T-cell (primary cell): ENCODE data around the gene CCDC51. TPM values are rescaled to one million over a fixed set of nuclear protein-coding genes. Genes with fewer than 3 reads are reported as not detected.

Experiments used
- ATAC-seq, 4 experiments: fragments of 200-7000 bp in 3 of 4; fragments of 150-1000 bp in 1 of 4; cut with Tn5 transposase; replicated peaks in 1 of 4; 1 replicate in 3 of 4; 2 replicates in 1 of 4; pipeline ENCODE4 v1.10.0; 2021; ENCODE audit warnings: moderate library complexity in 3 of 4, mild to moderate bottlenecking in 2 of 4, moderate number of reproducible peaks in 1 of 4
- CTCF ChIA-PET, 2 donors: fragments of 300-600 bp; sonication (Branson Sonifier 250); formaldehyde crosslinking; loops; one replicate each; lab custom pipeline; 2022; ENCODE audit warnings: antibody characterized with exemption in 2 of 2; lab: Charles Lee
- POLR2A ChIA-PET, 2 donors: fragments of 300-600 bp; sonication (Branson Sonifier 250); formaldehyde crosslinking; loops; one replicate each; lab custom pipeline; 2022; ENCODE audit warnings: antibody characterized with exemption in 2 of 2; lab: Charles Lee
- DNase-seq, 35 experiments: peaks; one replicate each; pipeline versions ENCODE4 v3.0.0 to v3.0.0-alpha.2; 2013 to 2023
- H3K27ac ChIP-seq: one replicate; pipeline ENCODE4 v1.5.1; 2013; ENCODE audit warnings: low read length
- H3K27me3 ChIP-seq, 2 experiments: replicated peaks in 1 of 2; 1 replicate in 1 of 2; 2 replicates in 1 of 2; pipeline versions ENCODE4 v1.6.1 to v1.7.0; 2013; ENCODE audit warnings: low read length in 1 of 2, mixed read lengths in 1 of 2; ENCODE audit not compliant: control insufficient read depth in 2 of 2, insufficient read depth in 2 of 2; ENCODE audit errors: extremely low read depth in 1 of 2
- H3K36me3 ChIP-seq, 2 donors: 1 replicate in 1 of 2; 2 replicates in 1 of 2; pipeline versions ENCODE4 v1.6.1 to v1.7.0; 2013; ENCODE audit warnings: low read length in 1 of 2; ENCODE audit not compliant: control insufficient read depth in 2 of 2, insufficient read depth in 1 of 2; ENCODE audit errors: extremely low read depth in 1 of 2
- H3K4me1 ChIP-seq, 2 experiments: 1 replicate in 1 of 2; 2 replicates in 1 of 2; pipeline versions ENCODE4 v1.6.1 to v1.7.0; 2013; ENCODE audit warnings: low read length in 2 of 2, mixed read lengths in 1 of 2; ENCODE audit not compliant: insufficient read depth in 2 of 2, control insufficient read depth in 1 of 2; ENCODE audit errors: extremely low read depth in 1 of 2
- H3K4me3 ChIP-seq, 2 donors: 1 replicate in 1 of 2; 2 replicates in 1 of 2; pipeline versions ENCODE4 v1.5.1 to v1.7.0; 2013; ENCODE audit warnings: mild to moderate bottlenecking in 2 of 2, low read length in 1 of 2, moderate library complexity in 1 of 2; ENCODE audit not compliant: control insufficient read depth in 1 of 2; ENCODE audit errors: extremely low read depth in 1 of 2
- H3K9me3 ChIP-seq: 2 replicates; pipeline ENCODE4 v1.7.0; 2013
- H3K27ac Mint-ChIP-seq, 2 donors: one replicate each; pipeline ENCODE4 v1.8.0; 2020 to 2021; ENCODE audit warnings: mild to moderate bottlenecking in 2 of 2, mixed read lengths in 2 of 2
- H3K27me3 Mint-ChIP-seq, 2 donors: one replicate each; pipeline ENCODE4 v1.8.0; 2021 to 2022; ENCODE audit warnings: mixed read lengths in 2 of 2
- H3K36me3 Mint-ChIP-seq: one replicate; pipeline ENCODE4 v1.8.0; 2021; ENCODE audit warnings: mixed read lengths
- H3K4me1 Mint-ChIP-seq, 3 donors: one replicate each; pipeline ENCODE4 v1.8.0; 2020 to 2022; ENCODE audit warnings: mixed read lengths in 3 of 3, mild to moderate bottlenecking in 1 of 3
- H3K4me3 Mint-ChIP-seq, 3 donors: one replicate each; pipeline ENCODE4 v1.8.0; 2020 to 2022; ENCODE audit warnings: mild to moderate bottlenecking in 3 of 3, mixed read lengths in 3 of 3, moderate library complexity in 3 of 3
- H3K9me3 Mint-ChIP-seq, 3 donors: one replicate each; pipeline ENCODE4 v1.8.0; 2020 to 2022; ENCODE audit warnings: mixed read lengths in 3 of 3
- WGBS: methylation state at CpG from one replicate; pipeline ENCODE4 v1.1.5; 2013; ENCODE audit warnings: missing lambda C conversion rate; ENCODE audit not compliant: insufficient coverage; 5-methylcytosine and 5-hydroxymethylcytosine counted together
- total RNA-seq, 35 experiments: library from RNA in 6 of 35; stranded (reverse) in 6 of 35; fragments of 120-200 nt in 1 of 35; gene quantifications; one replicate each; pipeline versions ENCODE4 v1.2.1 to v1.2.4 and lab custom pipeline; 2013 to 2026

The CCDC51 gene
- total RNA-seq, 5 donors from 2014 or later (not counting 1 experiment from before 2014, with no cell fraction given), result 5.0 to 7.9 (median 6.4) TPM

DNA sequence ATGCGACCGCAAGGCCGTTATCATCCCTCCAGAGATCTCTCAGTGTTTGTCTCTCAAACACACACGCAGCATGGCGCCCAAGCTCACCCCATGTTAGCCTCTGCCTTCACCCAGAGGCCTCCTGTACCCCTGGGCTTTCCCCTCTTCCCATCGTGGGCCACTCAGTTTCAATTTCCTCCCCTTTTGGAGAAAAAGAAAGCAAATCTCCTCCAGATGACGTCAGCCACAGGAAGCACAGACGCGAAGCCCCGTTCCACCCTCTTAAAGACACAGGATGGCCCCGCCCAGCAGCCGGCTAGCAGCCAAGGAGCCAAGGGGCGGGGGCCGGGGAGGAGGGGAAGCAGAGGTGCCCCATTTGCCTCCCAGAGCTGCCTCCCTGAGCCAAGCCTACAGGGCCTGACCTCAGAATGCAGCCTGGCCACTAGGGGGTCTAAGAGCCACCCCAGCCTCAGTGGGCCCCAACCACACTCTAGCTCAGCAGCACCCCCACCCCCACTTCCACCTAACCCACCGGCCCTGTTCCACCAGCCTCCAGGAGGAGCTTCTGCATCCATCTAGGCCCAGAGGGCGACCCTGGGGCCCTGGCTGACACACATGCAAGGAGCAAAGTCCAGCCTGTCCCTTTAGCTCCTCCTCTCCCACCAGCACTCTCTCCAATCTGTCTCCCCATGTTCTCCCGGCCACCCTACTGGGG is 33.2 kb upstream of the CCDC51 start:
- Mint-ChIP-seq H3K27ac (peak overlapping the region; percentile 99), H3K4me3 (peak overlapping the region; percentile 83 to 95 (median 95)), H3K27me3 (no peaks in the 10 kb centered on the region), H3K36me3 (peaks cover 21% of the 10 kb centered on the region), H3K4me1 (peaks cover 56 to 74% (median 72%) of the 10 kb centered on the region in 3 donors), H3K9me3 (no peaks in the 10 kb centered on the region)
- CTCF ChIA-PET, result interaction anchor here (0.6 to 2.5 kb wide), 9 partner anchors 15 to 84 kb away, joined by 3 to 32 read pairs (median 4); partner anchors contain the start of genes ATRIP (in 1 of the 2), CCDC51 (in 1 of the 2) and TMA7 (in 1 of the 2)
- WGBS, result 8% methylated on average over 8 of the region's 17 CpGs
- H3K27ac ChIP-seq, result peak overlapping the region; percentile 99
- POLR2A ChIA-PET, result interaction anchor here (0.6 to 1.5 kb wide), 3 partner anchors 33 to 377 kb away, joined by 4 to 10 read pairs (median 8); partner anchors contain the start of genes CCDC51 (in 1 of the 2) and TMA7 (in 1 of the 2)
- ATAC-seq, result peak; percentile 89 to 91 (median 91)
- peaks cover 0 to 35% of the 10 kb centered on the region in 2 donors for H3K36me3 ChIP-seq
- no peaks in the 10 kb centered on the region for H3K9me3 ChIP-seq
- H3K4me3 ChIP-seq, result peak overlapping the region; percentile 60 to 77
- DNase-seq, result peak; percentile 84 to 99 (median 95)
- peaks cover 17 to 92% of the 10 kb centered on the region in 2 experiments for H3K4me1 ChIP-seq
- no peaks in the 10 kb centered on the region for H3K27me3 ChIP-seq

DNA sequence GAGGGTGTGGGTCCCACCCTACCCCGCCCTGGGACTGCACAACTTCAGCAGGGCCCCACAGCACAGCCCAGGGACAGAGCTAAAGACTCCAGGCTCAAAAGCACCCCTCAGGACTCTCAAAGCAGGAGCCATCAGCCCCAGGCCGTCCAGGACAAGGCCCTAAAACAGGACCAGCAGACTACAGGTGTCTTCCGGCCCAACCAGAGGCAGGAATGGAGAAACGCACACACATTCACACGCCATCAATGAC is 32.7 kb upstream of the CCDC51 start:
- H3K4me3 Mint-ChIP-seq, result peak overlapping the region; percentile 83 to 95 (median 95)
- peaks cover 19 to 92% of the 10 kb centered on the region in 2 experiments for H3K4me1 ChIP-seq
- peaks cover 56 to 74% (median 72%) of the 10 kb centered on the region in 3 donors for H3K4me1 Mint-ChIP-seq
- H3K9me3 ChIP-seq, result no peaks in the 10 kb centered on the region
- no peaks in the 10 kb centered on the region for H3K27me3 Mint-ChIP-seq
- ChIA-PET POLR2A (interaction anchor here (0.6 to 1.5 kb wide), 2 partner anchors 32 to 378 kb away, joined by 4 to 10 read pairs; partner anchors contain the start of genes CCDC51 (in 1 of the 2) and TMA7 (in 1 of the 2)), CTCF (interaction anchor here (1.2 to 2.5 kb wide), 6 partner anchors 26 to 84 kb away, joined by 3 to 32 read pairs (median 6); partner anchors contain the start of genes ATRIP (in 1 of the 2), CCDC51 (in 1 of the 2) and TMA7 (in 1 of the 2))
- peak overlapping the region; percentile 60 to 77 for H3K4me3 ChIP-seq
- H3K36me3 ChIP-seq, result peaks cover 0 to 39% of the 10 kb centered on the region in 2 donors
- no peaks in the 10 kb centered on the region for H3K27me3 ChIP-seq
- DNase-seq, result peak in 1 of 35 experiments; percentile 34
- H3K9me3 Mint-ChIP-seq, result no peaks in the 10 kb centered on the region
- ATAC-seq, result peak in 2 of 4 experiments; percentile 36 to 53
- 0% methylated on average over 4 of the region's 5 CpGs for WGBS
- peaks cover 23% of the 10 kb centered on the region for H3K36me3 Mint-ChIP-seq
- peak overlapping the region; percentile 99 for H3K27ac Mint-ChIP-seq
- peak overlapping the region; percentile 99 for H3K27ac ChIP-seq

- Histone ChIP-seq H3K9me3 (no peaks in the 10 kb centered on the region), H3K4me1 (peaks cover 24 to 94% of the 10 kb centered on the region in 2 experiments), H3K27me3 (no peaks in the 10 kb centered on the region), H3K27ac (peak overlapping the region; percentile 47), H3K36me3 (peaks cover 0 to 42% of the 10 kb centered on the region in 2 donors), H3K4me3 (peak overlapping the region; percentile 17 to 30)
- 71% methylated on average over 1 of the region's 1 CpG for WGBS
- peaks cover 69 to 76% (median 75%) of the 10 kb centered on the region in 3 donors for H3K4me1 Mint-ChIP-seq
- H3K9me3 Mint-ChIP-seq, result no peaks in the 10 kb centered on the region
- no peaks in the 10 kb centered on the region for H3K27me3 Mint-ChIP-seq
- ChIA-PET CTCF (interaction anchor here (0.7 to 1.5 kb wide), 3 partner anchors 13 to 34 kb away, joined by 3 to 4 read pairs (median 4); no protein-coding TSS in a partner anchor), POLR2A (no interaction called here)
- peaks cover 22% of the 10 kb centered on the region for H3K36me3 Mint-ChIP-seq
- DNase-seq (no peak), ATAC-seq (no peak)
- peak overlapping the region; percentile 69 to 95 (median 83) for H3K4me3 Mint-ChIP-seq
- peak overlapping the region; percentile 86 to 89 for H3K27ac Mint-ChIP-seq
These were observed 30.4 kb upstream of the CCDC51 start for GRCh38 chr3:48470286-48470685.

- H3K4me3 Mint-ChIP-seq, result peak overlapping the region; percentile 69 to 85 (median 83)
- POLR2A ChIA-PET, result no interaction called here
These were observed 29.4 kb upstream of the CCDC51 start for GRCh38 chr3:48469046-48469915.

DNA sequence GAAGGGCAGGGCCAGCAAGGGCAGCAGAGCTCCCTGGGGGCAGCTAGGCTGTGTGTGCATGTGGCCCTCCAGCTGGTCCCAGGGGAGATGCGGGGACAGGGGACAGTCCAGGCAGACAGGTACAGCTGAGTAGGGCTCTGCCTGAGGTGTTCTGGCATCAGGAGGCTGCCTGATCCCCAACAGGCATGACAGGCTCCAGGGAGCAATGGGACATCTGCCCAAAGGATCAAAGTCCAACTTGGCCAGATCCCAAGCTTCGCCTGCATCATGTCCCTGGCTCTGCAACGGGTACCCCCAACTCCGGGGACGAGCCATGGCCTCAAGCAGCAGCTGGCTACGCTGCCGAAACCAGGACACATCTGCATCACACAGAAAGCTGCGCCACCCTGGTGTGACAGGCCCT is 28.4 kb upstream of the CCDC51 start:
- ChIA-PET POLR2A (interaction anchor here in 1 of 2 donors (0.5 kb wide), 1 partner anchor 80 kb away, joined by 3 read pairs; no protein-coding TSS in a partner anchor), CTCF (interaction anchor here (0.6 to 2.9 kb wide), 2 partner anchors 22 to 32 kb away, joined by 3 to 13 read pairs; no protein-coding TSS in a partner anchor)
- Histone ChIP-seq H3K9me3 (no peaks in the 10 kb centered on the region), H3K4me3 (no peak overlapping the region), H3K4me1 (peaks cover 20 to 88% of the 10 kb centered on the region in 2 experiments), H3K27ac (peak overlapping the region; percentile 98), H3K36me3 (peaks cover 0 to 38% of the 10 kb centered on the region in 2 donors), H3K27me3 (no peaks in the 10 kb centered on the region)
- H3K36me3 Mint-ChIP-seq, result peaks cover 22% of the 10 kb centered on the region
- H3K4me1 Mint-ChIP-seq, result peaks cover 57 to 67% (median 66%) of the 10 kb centered on the region in 3 donors
- WGBS, result 96% methylated on average over 8 of the region's 8 CpGs
- H3K27ac Mint-ChIP-seq, result peak overlapping the region; percentile 94 to 95
- ATAC-seq (no peak), DNase-seq (no peak)
- peak overlapping the region; percentile 83 to 88 (median 85) for H3K4me3 Mint-ChIP-seq
- no peaks in the 10 kb centered on the region for H3K9me3 Mint-ChIP-seq
- no peaks in the 10 kb centered on the region for H3K27me3 Mint-ChIP-seq

More at GRCh38 chr3:48469046-48469915, 29.4 kb upstream of the CCDC51 start:
- Histone ChIP-seq H3K4me3 (no peak overlapping the region), H3K27me3 (no peaks in the 10 kb centered on the region), H3K4me1 (peaks cover 24 to 96% of the 10 kb centered on the region in 2 experiments), H3K27ac (no peak overlapping the region), H3K36me3 (peaks cover 0 to 36% of the 10 kb centered on the region in 2 donors), H3K9me3 (no peaks in the 10 kb centered on the region)
- Mint-ChIP-seq H3K4me1 (peaks cover 62 to 72% (median 70%) of the 10 kb centered on the region in 3 donors), H3K9me3 (no peaks in the 10 kb centered on the region), H3K36me3 (peaks cover 22% of the 10 kb centered on the region), H3K27ac (peak overlapping the region; percentile 86 to 95), H3K27me3 (no peaks in the 10 kb centered on the region)
- DNase-seq, result no peak
- CTCF ChIA-PET, result interaction anchor here (1.0 to 1.5 kb wide), 2 partner anchors 12 to 33 kb away, joined by 4 read pairs; no protein-coding TSS in a partner anchor
- 95% methylated on average over 20 of the region's 29 CpGs for WGBS
- ATAC-seq, result no peak
